CD4-positive, alpha-beta memory T cell (primary cell): ENCODE results near the gene ADAMTS3. TPM values are rescaled to one million over a fixed set of nuclear protein-coding genes. Genes with fewer than 3 reads are reported as not detected.

ENCODE experiments used
- CTCF ChIA-PET: fragments of 350-600 bp; sonication (Branson Sonifier 250); formaldehyde crosslinking; loops from one replicate; lab custom pipeline; 2021; ENCODE audit warnings: inconsistent platforms; ENCODE audit not compliant: partially characterized antibody; lab: Charles Lee
- POLR2A ChIA-PET: fragments of 350-600 bp; sonication (Branson Sonifier 250); formaldehyde crosslinking; loops from one replicate; lab custom pipeline; 2021; ENCODE audit not compliant: partially characterized antibody; lab: Charles Lee
- DNase-seq, 5 donors: peaks; one replicate each; pipeline versions ENCODE4 v3.0.0 to v3.0.0-alpha.2; 2020 to 2022; ENCODE audit warnings: mixed read lengths in 1 of 5
- H3K27ac ChIP-seq: one replicate; pipeline ENCODE4 v1.7.0; 2013; ENCODE audit warnings: low read depth, low read length
- H3K27me3 ChIP-seq: 2 replicates; pipeline ENCODE4 v1.7.0; 2013; ENCODE audit warnings: mild to moderate bottlenecking, low read length, moderate library complexity; ENCODE audit not compliant: insufficient read depth
- H3K36me3 ChIP-seq: 2 replicates; pipeline ENCODE4 v1.7.0; 2013; ENCODE audit warnings: mild to moderate bottlenecking, low read length, moderate library complexity; ENCODE audit not compliant: insufficient read depth
- H3K4me1 ChIP-seq: 2 replicates; pipeline ENCODE4 v1.7.0; 2013; ENCODE audit warnings: mild to moderate bottlenecking, low read length, moderate library complexity; ENCODE audit not compliant: insufficient read depth
- H3K4me3 ChIP-seq, 2 donors: one replicate each; pipeline ENCODE4 v1.7.0; 2013; ENCODE audit warnings: low read length in 2 of 2, mild to moderate bottlenecking in 1 of 2
- H3K9me3 ChIP-seq, 2 donors: one replicate each; pipeline ENCODE4 v1.7.0; 2013; ENCODE audit warnings: low read length in 2 of 2, control low read depth in 1 of 2; ENCODE audit not compliant: control insufficient read depth in 1 of 2
- H3K27ac Mint-ChIP-seq, 7 donors: one replicate each; pipeline ENCODE4 v1.8.0; 2020 to 2021; ENCODE audit warnings: mixed read lengths in 7 of 7, mild to moderate bottlenecking in 6 of 7, inconsistent platforms in 3 of 7, moderate library complexity in 3 of 7
- H3K27me3 Mint-ChIP-seq, 2 donors: one replicate each; pipeline ENCODE4 v1.8.0; 2020 to 2021; ENCODE audit warnings: mixed read lengths in 2 of 2
- H3K36me3 Mint-ChIP-seq, 2 donors: one replicate each; pipeline ENCODE4 v1.8.0; 2020 to 2021; ENCODE audit warnings: mixed read lengths in 2 of 2, inconsistent platforms in 1 of 2, mild to moderate bottlenecking in 1 of 2
- H3K4me1 Mint-ChIP-seq, 4 donors: one replicate each; pipeline ENCODE4 v1.8.0; 2020 to 2021; ENCODE audit warnings: mixed read lengths in 4 of 4, mild to moderate bottlenecking in 1 of 4
- H3K4me3 Mint-ChIP-seq, 8 donors: one replicate each; pipeline ENCODE4 v1.8.0; 2020 to 2021; ENCODE audit warnings: mixed read lengths in 8 of 8, mild to moderate bottlenecking in 7 of 8, moderate library complexity in 6 of 8, inconsistent platforms in 3 of 8
- H3K9me3 Mint-ChIP-seq, 8 donors: one replicate each; pipeline ENCODE4 v1.8.0; 2020 to 2021; ENCODE audit warnings: mixed read lengths in 8 of 8, mild to moderate bottlenecking in 5 of 8, inconsistent platforms in 3 of 8, moderate library complexity in 1 of 8
- intact Hi-C: fragments of 100-400 bp; cut with micrococcal nuclease; formaldehyde crosslinking; loops from one replicate; pipeline ENCODE4 v1.15.1; 2023
- polyA plus RNA-seq, 2 donors: library from polyadenylated mRNA; unstranded; fragments of 300-500 nt; fragmentation: Illumina TruSeq; gene quantifications; one replicate each; pipeline ENCODE4 v1.2.3, GENCODE V29; 2021
- total RNA-seq, 2 experiments: library from RNA; stranded (reverse); gene quantifications; one replicate each; pipeline ENCODE4 v1.2.3, GENCODE V29; 2021

ADAMTS3 gene
- total and polyA plus RNA-seq, 4 experiments from 2014 or later: not detected

DNA sequence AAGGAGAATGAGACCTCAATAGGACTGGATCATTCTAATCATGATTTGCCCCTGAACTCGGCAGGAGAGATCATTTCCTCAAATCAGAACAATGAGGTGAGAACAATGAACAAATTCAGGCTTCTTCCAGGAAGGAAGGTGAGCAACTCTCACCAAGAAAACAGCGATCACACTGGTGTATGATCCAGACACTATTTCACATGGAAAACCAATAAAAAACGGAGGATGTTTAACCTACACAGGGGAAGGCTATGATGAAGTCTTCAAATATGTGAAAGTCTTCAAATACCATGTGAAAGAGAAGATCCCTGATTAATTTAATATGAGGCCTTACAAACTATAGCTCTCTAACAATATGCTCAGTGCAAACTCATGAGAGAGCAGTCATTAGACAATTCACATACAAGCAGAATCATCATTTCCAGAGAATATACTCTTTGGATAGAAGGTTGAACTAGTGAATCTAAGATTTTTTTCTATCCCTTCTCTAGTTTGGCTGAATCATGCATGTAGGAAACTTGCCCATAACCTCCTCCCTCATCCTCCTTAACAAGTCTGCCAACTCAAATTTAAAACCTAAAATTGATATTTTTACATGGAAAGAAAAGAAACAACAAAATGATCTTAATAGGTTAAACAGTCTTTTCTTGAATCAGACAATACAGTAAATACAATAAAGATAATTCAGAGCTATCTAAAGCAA is 122.5 kb downstream of the ADAMTS3 start:
- no peaks in the 10 kb centered on the region for H3K4me1 ChIP-seq
- DNase-seq: no peak
- intact Hi-C loops: no loop called here
- no peaks in the 10 kb centered on the region for H3K36me3 ChIP-seq
- Mint-ChIP-seq H3K4me1 (no peaks in the 10 kb centered on the region), H3K27ac (no peak overlapping the region), H3K4me3 (no peak overlapping the region), H3K36me3 (no peaks in the 10 kb centered on the region), H3K27me3 (no peaks in the 10 kb centered on the region), H3K9me3 (peaks cover 0 to 2% (median 0%) of the 10 kb centered on the region in 8 donors)
- POLR2A ChIA-PET: no interaction called here
- no peaks in the 10 kb centered on the region for H3K27me3 ChIP-seq
- CTCF ChIA-PET: no interaction called here
- H3K9me3 ChIP-seq: no peaks in the 10 kb centered on the region
- no peak overlapping the region for H3K27ac ChIP-seq
- no peak overlapping the region for H3K4me3 ChIP-seq

DNA sequence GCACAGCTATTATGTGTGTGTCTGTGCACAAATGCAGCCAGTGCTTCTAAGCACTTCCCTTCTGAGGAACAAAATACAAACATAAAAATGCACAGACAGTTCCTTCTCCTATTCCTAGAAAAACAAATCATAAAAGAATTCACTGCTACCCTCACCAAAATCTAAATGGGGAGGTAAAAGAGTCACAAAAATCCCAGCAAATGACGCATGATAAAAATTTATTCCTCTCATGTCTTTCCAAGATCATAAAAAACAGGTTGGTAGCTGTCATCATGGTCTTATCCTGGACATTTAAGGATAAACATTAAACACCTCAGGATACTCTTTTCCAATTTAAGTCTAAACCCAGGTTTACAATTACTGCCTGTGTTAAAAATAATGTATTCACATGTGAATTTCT is 124.9 kb downstream of the ADAMTS3 start:
- intact Hi-C loops: no loop called here
- Mint-ChIP-seq H3K36me3 (no peaks in the 10 kb centered on the region), H3K9me3 (peaks cover 0 to 5% (median 0%) of the 10 kb centered on the region in 8 donors), H3K27ac (no peak overlapping the region), H3K4me1 (no peaks in the 10 kb centered on the region), H3K4me3 (no peak overlapping the region), H3K27me3 (no peaks in the 10 kb centered on the region)
- H3K9me3 ChIP-seq: no peaks in the 10 kb centered on the region
- H3K36me3 ChIP-seq: no peaks in the 10 kb centered on the region
- no peaks in the 10 kb centered on the region for H3K4me1 ChIP-seq
- DNase-seq: no peak
- no peaks in the 10 kb centered on the region for H3K27me3 ChIP-seq
- CTCF ChIA-PET: no interaction called here
- no peak overlapping the region for H3K27ac ChIP-seq
- H3K4me3 ChIP-seq: no peak overlapping the region
- POLR2A ChIA-PET: no interaction called here

DNA sequence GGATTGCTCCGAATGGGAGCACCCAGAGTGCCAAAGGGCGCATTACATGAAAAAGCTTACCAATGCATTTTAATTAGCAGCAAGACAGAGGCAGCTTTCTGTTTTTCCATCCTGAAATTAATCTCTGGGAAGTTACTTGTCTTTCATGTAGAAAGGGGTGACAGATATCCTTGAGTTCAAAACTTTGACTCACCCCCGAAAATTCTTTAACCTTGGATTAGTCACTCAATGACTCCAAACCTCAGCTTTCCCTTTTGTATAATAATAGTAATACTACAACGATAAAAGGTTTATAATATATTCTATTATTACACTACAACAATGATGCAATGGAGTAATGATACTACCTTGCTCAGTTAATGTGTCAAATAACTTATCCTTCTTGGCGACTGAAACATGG is 126.3 kb downstream of the ADAMTS3 start:
- Histone ChIP-seq H3K27me3 (no peaks in the 10 kb centered on the region), H3K27ac (no peak overlapping the region), H3K4me3 (no peak overlapping the region), H3K4me1 (no peaks in the 10 kb centered on the region), H3K9me3 (no peaks in the 10 kb centered on the region), H3K36me3 (no peaks in the 10 kb centered on the region)
- intact Hi-C loops: no loop called here
- POLR2A ChIA-PET: no interaction called here
- no peak for DNase-seq
- peaks cover 0 to 5% (median 0%) of the 10 kb centered on the region in 8 donors for H3K9me3 Mint-ChIP-seq
- CTCF ChIA-PET: no interaction called here
- H3K27me3 Mint-ChIP-seq: no peaks in the 10 kb centered on the region
- no peak overlapping the region for H3K4me3 Mint-ChIP-seq
- no peaks in the 10 kb centered on the region for H3K36me3 Mint-ChIP-seq
- no peaks in the 10 kb centered on the region for H3K4me1 Mint-ChIP-seq
- no peak overlapping the region for H3K27ac Mint-ChIP-seq

DNA sequence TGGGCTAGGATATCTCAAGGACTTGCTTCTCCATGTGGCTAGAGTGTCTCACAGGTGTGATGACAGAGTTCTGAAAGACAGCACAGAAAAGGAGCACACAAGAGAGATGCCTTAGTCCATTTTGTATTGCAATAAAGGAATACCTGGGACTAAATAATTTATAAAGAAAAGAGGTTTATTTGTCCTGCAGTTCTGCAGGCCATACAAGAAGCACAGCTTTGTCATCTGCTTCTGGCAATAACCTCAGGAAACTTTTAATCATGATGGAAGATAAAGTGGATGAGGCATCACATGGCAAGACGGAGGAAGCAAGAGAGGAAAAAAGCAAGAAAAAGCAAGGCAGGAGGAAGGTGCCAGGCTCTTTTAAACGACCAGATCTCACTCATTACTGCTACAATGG is 126.9 kb downstream of the ADAMTS3 start:
- no peaks in the 10 kb centered on the region for H3K4me1 ChIP-seq
- H3K27ac Mint-ChIP-seq: no peak overlapping the region
- H3K27ac ChIP-seq: no peak overlapping the region
- H3K27me3 Mint-ChIP-seq: no peaks in the 10 kb centered on the region
- intact Hi-C loops: no loop called here
- H3K36me3 ChIP-seq: no peaks in the 10 kb centered on the region
- DNase-seq: no peak
- H3K4me3 ChIP-seq: no peak overlapping the region
- POLR2A ChIA-PET: no interaction called here
- H3K27me3 ChIP-seq: no peaks in the 10 kb centered on the region
- peaks cover 0 to 5% (median 0%) of the 10 kb centered on the region in 8 donors for H3K9me3 Mint-ChIP-seq
- no peak overlapping the region for H3K4me3 Mint-ChIP-seq
- H3K9me3 ChIP-seq: no peaks in the 10 kb centered on the region
- CTCF ChIA-PET: no interaction called here
- H3K36me3 Mint-ChIP-seq: no peaks in the 10 kb centered on the region
- no peaks in the 10 kb centered on the region for H3K4me1 Mint-ChIP-seq

DNA sequence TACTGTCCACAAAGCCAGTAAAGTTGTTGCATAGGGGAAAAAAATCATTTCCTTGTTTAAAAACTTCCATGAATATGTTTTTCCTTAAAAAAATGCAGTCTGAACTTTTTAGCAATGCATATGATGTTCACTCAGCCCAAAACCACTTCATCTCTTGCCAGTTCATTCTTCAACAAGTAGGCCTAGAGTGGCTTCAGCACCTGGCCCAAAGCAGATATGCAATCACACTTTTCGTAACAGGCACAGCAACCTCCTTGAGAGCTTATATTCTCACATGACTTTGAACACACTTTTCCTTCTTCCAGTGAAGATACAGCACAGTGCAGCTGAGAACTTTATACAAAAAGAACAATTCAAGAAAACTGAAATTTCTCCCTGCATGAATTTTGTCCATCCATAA is 128.6 kb downstream of the ADAMTS3 start:
- no peaks in the 10 kb centered on the region for H3K36me3 Mint-ChIP-seq
- no peak overlapping the region for H3K27ac Mint-ChIP-seq
- Histone ChIP-seq H3K9me3 (no peaks in the 10 kb centered on the region), H3K4me1 (no peaks in the 10 kb centered on the region), H3K36me3 (no peaks in the 10 kb centered on the region), H3K4me3 (no peak overlapping the region), H3K27me3 (no peaks in the 10 kb centered on the region), H3K27ac (no peak overlapping the region)
- no peaks in the 10 kb centered on the region for H3K27me3 Mint-ChIP-seq
- ChIA-PET POLR2A (no interaction called here), CTCF (no interaction called here)
- DNase-seq: no peak
- H3K4me1 Mint-ChIP-seq: no peaks in the 10 kb centered on the region
- peaks cover 0 to 5% (median 0%) of the 10 kb centered on the region in 8 donors for H3K9me3 Mint-ChIP-seq
- intact Hi-C loops: no loop called here
- no peak overlapping the region for H3K4me3 Mint-ChIP-seq

DNA sequence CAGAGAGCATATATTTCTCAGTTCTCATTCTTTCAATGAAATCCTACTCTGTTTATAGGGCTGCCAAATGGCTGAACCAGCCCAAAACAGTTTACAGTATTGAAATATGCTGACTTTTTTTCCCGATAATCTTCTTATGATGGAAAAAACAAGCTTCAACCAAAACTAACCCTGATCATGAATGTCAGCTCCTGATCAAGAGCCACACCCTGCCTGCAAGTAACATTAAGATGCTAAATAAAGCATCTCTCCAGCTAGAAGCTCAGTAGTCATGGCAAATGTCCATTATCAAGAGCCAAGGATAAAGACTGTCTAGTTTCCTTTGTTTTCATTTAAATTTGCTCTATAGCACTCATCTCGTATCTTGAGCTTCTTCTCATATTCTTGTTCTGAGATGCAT is 136.0 kb downstream of the ADAMTS3 start:
- CTCF ChIA-PET: no interaction called here

DNA sequence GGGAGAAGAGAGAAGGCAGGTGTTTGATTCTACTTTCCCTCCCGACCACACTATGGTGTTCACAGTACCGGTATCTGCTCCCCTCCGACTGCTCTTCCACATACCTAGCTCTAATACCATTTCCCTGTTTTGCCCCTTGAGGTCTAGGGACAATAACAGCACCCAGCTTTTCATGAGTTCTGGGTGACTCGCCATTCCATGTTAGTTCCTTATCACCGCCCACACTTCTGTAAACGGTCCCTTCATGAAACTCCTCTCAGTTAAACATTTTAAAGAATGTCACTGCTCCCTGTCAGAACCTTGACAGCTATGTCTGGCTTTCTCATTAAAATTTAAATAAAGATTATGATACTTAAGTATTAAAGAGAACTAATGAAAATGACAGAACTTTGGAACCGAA is 136.7 kb downstream of the ADAMTS3 start:
- CTCF ChIA-PET: no interaction called here
- Mint-ChIP-seq H3K27me3 (peaks cover 0 to 3% of the 10 kb centered on the region in 2 donors), H3K4me3 (no peak overlapping the region), H3K27ac (no peak overlapping the region), H3K9me3 (peaks cover 0 to 3% (median 2%) of the 10 kb centered on the region in 8 donors), H3K4me1 (no peaks in the 10 kb centered on the region), H3K36me3 (no peaks in the 10 kb centered on the region)
- POLR2A ChIA-PET: no interaction called here
- no peaks in the 10 kb centered on the region for H3K36me3 ChIP-seq
- H3K27me3 ChIP-seq: no peaks in the 10 kb centered on the region
- no peak overlapping the region for H3K4me3 ChIP-seq
- intact Hi-C loops: no loop called here
- no peak overlapping the region for H3K27ac ChIP-seq
- no peaks in the 10 kb centered on the region for H3K4me1 ChIP-seq
- H3K9me3 ChIP-seq: no peaks in the 10 kb centered on the region
- no peak for DNase-seq

More for the DNA sequence above, 136.0 kb downstream of the ADAMTS3 start:
- POLR2A ChIA-PET: no interaction called here
- H3K4me1 ChIP-seq: no peaks in the 10 kb centered on the region
- no peak overlapping the region for H3K27ac ChIP-seq
- no peak overlapping the region for H3K4me3 ChIP-seq
- Mint-ChIP-seq H3K27me3 (peaks cover 0 to 1% of the 10 kb centered on the region in 2 donors), H3K4me1 (no peaks in the 10 kb centered on the region), H3K27ac (no peak overlapping the region), H3K4me3 (no peak overlapping the region), H3K9me3 (peaks cover 0 to 3% (median 2%) of the 10 kb centered on the region in 8 donors), H3K36me3 (no peaks in the 10 kb centered on the region)
- intact Hi-C loops: no loop called here
- H3K27me3 ChIP-seq: no peaks in the 10 kb centered on the region
- no peaks in the 10 kb centered on the region for H3K9me3 ChIP-seq
- no peak for DNase-seq
- H3K36me3 ChIP-seq: no peaks in the 10 kb centered on the region
